NOMO-1 treated with dmso at 0.1 percent for 144 hours (cell line): ENCODE results near the gene SLC1A7.
"Not testable (repeated sequence)": the region's sequence is repeated elsewhere in the genome, so short reads cannot be mapped to it uniquely, and the experiment has no call there.

Experiments used
- DNase-seq: peaks from one replicate; lab custom pipeline; 2025; ENCODE audit not compliant: unreplicated experiment; lab: John Stamatoyannopoulos, UW

Gene SLC1A7

GRCh38 chr1:53142226-53142853, at the start of gene SLC1A7:
TSS of gene SLC1A7 (minus strand) at chr1:53142638. CDS start at chr1:53142449, 189 bp downstream.
- no peak for DNase-seq

- DNase-seq, result no peak
Observed at GRCh38 chr1:53190210-53190611, 47.8 kb upstream of the SLC1A7 start.

GRCh38 chr1:53189061-53189460, 46.6 kb upstream of the SLC1A7 start:
- no peak for DNase-seq

- no peak for DNase-seq
Observed at GRCh38 chr1:53188099-53188498, 45.7 kb upstream of the SLC1A7 start.

- DNase-seq, result no peak
Observed at GRCh38 chr1:53187401-53187800, 45.0 kb upstream of the SLC1A7 start.

GRCh38 chr1:53186533-53186932, 44.1 kb upstream of the SLC1A7 start:
- DNase-seq, result no peak

- not testable (repeated sequence) for DNase-seq
Observed at GRCh38 chr1:53185955-53186297, 43.5 kb upstream of the SLC1A7 start.

GRCh38 chr1:53183095-53183990, 40.9 kb upstream of the SLC1A7 start:
- no peak for DNase-seq

GRCh38 chr1:53182716-53183094, 40.3 kb upstream of the SLC1A7 start:
- no peak for DNase-seq

- peak; percentile 30 for DNase-seq
Observed at GRCh38 chr1:53182111-53182593, 39.7 kb upstream of the SLC1A7 start.

GRCh38 chr1:53180951-53181350, 38.5 kb upstream of the SLC1A7 start:
- no peak for DNase-seq

GRCh38 chr1:53180226-53180625, 37.8 kb upstream of the SLC1A7 start:
- no peak for DNase-seq

GRCh38 chr1:53176452-53177208, 34.2 kb upstream of the SLC1A7 start:
- no peak for DNase-seq

GRCh38 chr1:53174971-53175913, 32.8 kb upstream of the SLC1A7 start:
- no peak for DNase-seq

- DNase-seq, result peak; percentile 11
Observed at GRCh38 chr1:53172426-53173128, 30.1 kb upstream of the SLC1A7 start.

- DNase-seq, result no peak
Observed at GRCh38 chr1:53166912-53167311, 24.5 kb upstream of the SLC1A7 start.

GRCh38 chr1:53166366-53166765, 23.9 kb upstream of the SLC1A7 start:
- DNase-seq, result no peak

GRCh38 chr1:53165408-53165961, 23.0 kb upstream of the SLC1A7 start:
- DNase-seq, result no peak

- no peak for DNase-seq
Observed at GRCh38 chr1:53163291-53163768, 20.9 kb upstream of the SLC1A7 start.
